MM.1S (cell line): ENCODE data around the gene ZMYND10.

Experiments used
- CTCF ChIP-seq: fragments of 300-600 bp; sonication (generic); IDR thresholded peaks from 2 replicates; pipeline ENCODE4 v1.5.1; 2016; ENCODE audit warnings: antibody characterized with exemption, low read length, mixed read lengths
- EZH2 ChIP-seq: fragments of 300-600 bp; sonication (generic); optimal IDR thresholded peaks from 2 replicates; pipeline ENCODE3; 2017; ENCODE audit warnings: low read depth, mild to moderate bottlenecking, antibody characterized with exemption, low read length, mixed read lengths
- EZH2phosphoT487 ChIP-seq: fragments of 300-600 bp; sonication (generic); IDR thresholded peaks from 2 replicates; pipeline ENCODE4 v1.6.1; 2018; ENCODE audit warnings: antibody characterized with exemption, low read length

DNA sequence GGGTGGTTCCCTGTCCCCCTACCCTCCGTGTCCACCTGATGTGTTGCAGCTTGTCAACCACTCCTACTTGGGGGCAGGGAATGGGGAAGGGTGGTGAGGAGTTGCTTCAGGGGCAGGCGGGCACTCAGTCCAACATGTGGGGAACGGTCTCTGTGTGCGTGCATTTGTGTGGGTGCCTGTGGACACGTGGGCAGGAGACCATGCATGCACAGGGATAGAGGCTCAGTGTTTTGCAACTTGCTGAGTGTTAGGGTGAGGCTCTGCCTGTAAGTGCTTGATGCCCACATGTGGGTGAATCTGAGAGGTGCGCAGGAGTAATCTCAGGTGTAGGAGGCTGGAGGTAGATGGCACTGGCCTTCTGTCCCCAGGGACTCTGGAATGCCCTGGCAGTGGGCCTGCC lies 38.2 kb upstream of the ZMYND10 start:
- no peak for TF ChIP-seq EZH2
- TF ChIP-seq CTCF, result no peak
- no peak for TF ChIP-seq EZH2phosphoT487
